DOHH2 (cell line): Measurements from ENCODE around the gene MRTFB.

Experiments used
- H3F3A ChIP-seq: fragments of 200-600 bp; sonication (generic), shearing (Covaris generic); 2 replicates; pipeline ENCODE4 v1.6.0; 2016; ENCODE audit warnings: antibody characterized with exemption, mild to moderate bottlenecking; ENCODE audit not compliant: control insufficient read depth, insufficient read depth
- H3K27ac ChIP-seq: fragments of 200-600 bp; sonication (generic); 2 replicates; pipeline ENCODE4 v1.5.1; 2014; ENCODE audit warnings: low read depth, mild to moderate bottlenecking, low read length, moderate library complexity
- H3K27me3 ChIP-seq: fragments of 200-600 bp; sonication (generic); 2 replicates; pipeline ENCODE4 v1.6.1; 2014; ENCODE audit warnings: mild to moderate bottlenecking, low read length, mixed read lengths; ENCODE audit not compliant: control insufficient read depth
- H3K36me3 ChIP-seq: fragments of 200-600 bp; sonication (generic); 2 replicates; pipeline ENCODE4 v1.6.1; 2014; ENCODE audit warnings: mild to moderate bottlenecking, low read length, moderate library complexity, mixed read lengths; ENCODE audit not compliant: control insufficient read depth
- H3K4me1 ChIP-seq: fragments of 200-600 bp; sonication (generic); 2 replicates; pipeline ENCODE4 v1.6.1; 2014; ENCODE audit warnings: mild to moderate bottlenecking, low read length, mixed read lengths; ENCODE audit not compliant: control insufficient read depth
- H3K4me2 ChIP-seq: fragments of 200-600 bp; sonication (generic); 2 replicates; pipeline ENCODE4 v1.6.0; 2014; ENCODE audit warnings: mild to moderate bottlenecking, low read length, moderate library complexity
- H3K4me3 ChIP-seq: fragments of 200-600 bp; sonication (generic); 2 replicates; pipeline ENCODE4 v1.5.1; 2014; ENCODE audit warnings: mild to moderate bottlenecking, low read length, mixed read lengths
- H3K79me2 ChIP-seq: fragments of 200-600 bp; sonication (generic); 2 replicates; pipeline ENCODE4 v1.6.1; 2014; ENCODE audit warnings: mild to moderate bottlenecking, low read length, mixed read lengths; ENCODE audit not compliant: control insufficient read depth
- H3K9me2 ChIP-seq: fragments of 200-600 bp; sonication (generic); replicated peaks from 2 replicates; pipeline ENCODE4 v1.6.1; 2014; ENCODE audit warnings: mild to moderate bottlenecking, low read length, mixed read lengths; ENCODE audit not compliant: control insufficient read depth
- H3K9me3 ChIP-seq: fragments of 200-600 bp; sonication (generic); 2 replicates; pipeline ENCODE4 v1.6.1; 2014; ENCODE audit warnings: antibody characterized with exemption, low read length, mixed read lengths; ENCODE audit not compliant: control insufficient read depth, insufficient read depth
- H4K20me1 ChIP-seq: fragments of 200-600 bp; sonication (generic); 2 replicates; pipeline ENCODE4 v1.6.0; 2014; ENCODE audit warnings: low read depth, mild to moderate bottlenecking, antibody characterized with exemption, low read length, moderate library complexity; ENCODE audit not compliant: control insufficient read depth, insufficient read depth
- EZH2phosphoT487 ChIP-seq: fragments of 200-600 bp; sonication (generic); IDR thresholded peaks from 2 replicates; pipeline ENCODE4 v1.6.1; 2017; ENCODE audit warnings: borderline replicate concordance, mild to moderate bottlenecking, antibody characterized with exemption, low read length, moderate library complexity, mixed read lengths
- TF ChIP-seq, protein P1 (sequence below): fragments of 200-600 bp; sonication (generic); IDR thresholded peaks from one replicate; pipeline ENCODE4 v1.5.1; 2014; ENCODE audit warnings: antibody characterized with exemption, mild to moderate bottlenecking, low read depth, low read length; ENCODE audit not compliant: poor library complexity, severe bottlenecking

The MRTFB gene

DNA sequence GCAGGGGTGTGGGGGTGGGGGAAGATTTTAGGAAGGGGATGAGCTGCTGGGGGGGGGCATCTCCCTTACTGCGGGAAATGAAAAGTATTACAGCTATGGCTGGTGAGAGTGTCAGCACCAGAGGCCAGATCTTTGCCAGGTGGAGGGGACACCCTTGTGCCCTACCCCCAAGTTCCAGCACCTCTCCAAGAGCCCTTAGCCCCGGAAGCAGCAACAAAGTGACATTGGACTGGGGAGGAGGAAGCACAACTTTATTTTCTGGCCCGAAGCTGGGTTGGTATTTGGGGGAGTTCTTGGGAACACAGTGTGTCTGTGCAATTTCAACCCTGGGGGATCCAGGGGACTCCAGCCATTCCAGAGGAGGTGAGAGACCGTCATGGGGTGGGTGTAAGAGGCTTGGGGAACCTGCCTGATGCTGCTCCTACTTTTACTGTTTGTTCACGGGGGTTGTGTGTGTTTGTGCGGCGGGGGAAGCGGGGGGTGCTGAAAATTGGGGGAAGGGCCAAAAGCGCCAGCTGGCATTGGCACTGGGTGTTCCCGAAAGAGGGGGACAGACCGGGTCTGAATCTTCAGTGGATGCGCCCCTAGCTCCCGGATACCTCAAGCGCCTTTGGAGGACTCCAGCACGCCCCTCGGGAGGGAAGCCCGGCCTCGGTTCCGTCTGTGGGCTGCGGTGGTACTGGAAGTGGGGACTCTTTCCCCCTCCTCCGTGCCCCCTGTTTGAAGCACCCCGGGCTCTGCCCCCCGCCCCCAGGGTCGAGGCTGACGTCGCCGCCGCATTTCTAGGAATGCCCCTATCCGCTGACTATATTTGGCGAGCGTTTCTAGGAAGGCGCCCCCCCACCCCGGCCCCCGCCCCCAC lies 230.3 kb downstream of the MRTFB start:
- no peak overlapping the region for H3K27ac ChIP-seq

DNA sequence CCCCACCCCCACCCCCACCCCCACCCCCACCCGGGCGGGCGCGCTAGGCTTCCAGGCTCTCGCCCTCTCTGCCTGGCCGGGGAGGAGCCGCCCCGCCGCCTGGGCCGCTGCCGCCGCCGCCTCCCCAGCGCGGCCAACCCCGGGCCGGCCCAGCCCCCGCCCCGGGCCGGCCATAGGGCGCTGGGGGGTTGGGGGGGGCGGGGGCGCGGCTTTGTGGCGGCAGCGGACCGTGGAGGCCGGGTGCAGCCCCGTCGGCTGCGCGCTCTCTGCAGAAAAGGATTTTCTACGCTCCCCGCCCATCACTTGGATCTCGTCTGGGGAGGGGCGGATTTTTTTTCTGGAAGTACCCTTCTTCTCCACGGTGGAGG lies 230.9 kb downstream of the MRTFB start:
- H3K4me2 ChIP-seq = peak overlapping the region; percentile 89
- no peak for TF ChIP-seq EZH2phosphoT487
- peaks cover 55% of the 10 kb centered on the region for H3K4me1 ChIP-seq
- peaks cover 6% of the 10 kb centered on the region for H3K27me3 ChIP-seq
- no peaks in the 10 kb centered on the region for H3K9me2 ChIP-seq
- H3K9me3 ChIP-seq = no peaks in the 10 kb centered on the region
- no peaks in the 10 kb centered on the region for H4K20me1 ChIP-seq
- H3K4me3 ChIP-seq = peak overlapping the region; percentile 92
- no peaks in the 10 kb centered on the region; the same call in 1 of the 2 replicates for H3K36me3 ChIP-seq
- no peak overlapping the region for H3K27ac ChIP-seq
- H3F3A ChIP-seq = peaks cover 2% of the 10 kb centered on the region; the same call in 1 of the 2 replicates
- H3K79me2 ChIP-seq = peaks cover 35% of the 10 kb centered on the region

More for the DNA sequence above, 230.3 kb downstream of the MRTFB start:
- Histone ChIP-seq H4K20me1 (no peaks in the 10 kb centered on the region), H3K4me1 (peaks cover 53% of the 10 kb centered on the region), H3K79me2 (peaks cover 31% of the 10 kb centered on the region), H3K27me3 (peaks cover 6% of the 10 kb centered on the region), H3K36me3 (no peaks in the 10 kb centered on the region; the same call in 1 of the 2 replicates), H3F3A (peaks cover 2% of the 10 kb centered on the region; the same call in 1 of the 2 replicates), H3K4me2 (peak overlapping the region; percentile 77), H3K9me3 (no peaks in the 10 kb centered on the region), H3K9me2 (no peaks in the 10 kb centered on the region), H3K4me3 (peak overlapping the region; percentile 61)
- no peak for TF ChIP-seq EZH2phosphoT487
- TF ChIP-seq, protein P1, sequence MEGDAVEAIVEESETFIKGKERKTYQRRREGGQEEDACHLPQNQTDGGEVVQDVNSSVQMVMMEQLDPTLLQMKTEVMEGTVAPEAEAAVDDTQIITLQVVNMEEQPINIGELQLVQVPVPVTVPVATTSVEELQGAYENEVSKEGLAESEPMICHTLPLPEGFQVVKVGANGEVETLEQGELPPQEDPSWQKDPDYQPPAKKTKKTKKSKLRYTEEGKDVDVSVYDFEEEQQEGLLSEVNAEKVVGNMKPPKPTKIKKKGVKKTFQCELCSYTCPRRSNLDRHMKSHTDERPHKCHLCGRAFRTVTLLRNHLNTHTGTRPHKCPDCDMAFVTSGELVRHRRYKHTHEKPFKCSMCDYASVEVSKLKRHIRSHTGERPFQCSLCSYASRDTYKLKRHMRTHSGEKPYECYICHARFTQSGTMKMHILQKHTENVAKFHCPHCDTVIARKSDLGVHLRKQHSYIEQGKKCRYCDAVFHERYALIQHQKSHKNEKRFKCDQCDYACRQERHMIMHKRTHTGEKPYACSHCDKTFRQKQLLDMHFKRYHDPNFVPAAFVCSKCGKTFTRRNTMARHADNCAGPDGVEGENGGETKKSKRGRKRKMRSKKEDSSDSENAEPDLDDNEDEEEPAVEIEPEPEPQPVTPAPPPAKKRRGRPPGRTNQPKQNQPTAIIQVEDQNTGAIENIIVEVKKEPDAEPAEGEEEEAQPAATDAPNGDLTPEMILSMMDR = no peak

DNA sequence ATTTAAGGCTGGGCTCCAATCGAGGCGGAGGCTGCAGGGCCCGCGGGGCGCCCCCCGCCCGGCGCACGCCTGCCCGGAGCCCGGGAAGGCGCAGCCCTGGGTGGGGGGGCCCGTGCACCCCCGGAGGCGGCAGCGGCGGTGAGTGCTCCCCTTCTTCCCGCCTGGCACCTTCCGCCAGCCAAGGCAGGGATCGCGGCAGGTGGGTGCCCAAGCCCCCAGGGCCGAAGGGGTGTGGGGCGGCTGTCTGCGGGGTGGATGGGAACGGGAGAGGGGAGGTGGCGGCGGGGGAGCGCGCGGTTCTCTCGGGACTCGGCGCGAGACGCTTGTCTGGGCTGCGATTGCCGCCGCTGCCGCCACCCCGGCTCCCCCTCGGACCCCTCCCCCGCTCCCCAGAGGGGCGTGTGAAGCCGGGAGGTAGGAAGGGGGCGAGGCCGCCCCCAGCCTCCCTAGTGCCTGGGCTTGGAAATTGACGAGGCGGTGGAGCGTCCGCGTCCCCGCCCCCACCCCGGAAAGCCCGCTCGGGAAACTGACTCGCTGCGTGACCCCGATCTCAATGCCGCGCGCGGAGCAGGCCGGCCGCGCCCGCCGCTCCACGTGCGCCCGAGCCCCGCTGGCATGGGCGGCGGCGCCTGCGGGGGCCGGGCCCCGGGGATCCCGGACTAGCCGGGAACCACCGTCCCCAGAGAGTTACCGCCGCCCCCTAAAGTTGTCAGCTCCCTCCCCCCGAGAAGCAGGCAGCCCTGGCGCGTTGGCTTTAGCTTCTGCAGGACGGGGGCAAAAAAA lies 231.5 kb downstream of the MRTFB start:
- peaks cover 60% of the 10 kb centered on the region for H3K4me1 ChIP-seq
- no peak for TF ChIP-seq EZH2phosphoT487
- TF ChIP-seq, protein P1 = no peak
- H3K27ac ChIP-seq = no peak overlapping the region
- H4K20me1 ChIP-seq = no peaks in the 10 kb centered on the region
- H3K36me3 ChIP-seq = no peaks in the 10 kb centered on the region; the same call in 1 of the 2 replicates
- H3F3A ChIP-seq = peaks cover 2% of the 10 kb centered on the region; the same call in 1 of the 2 replicates
- peaks cover 6% of the 10 kb centered on the region for H3K27me3 ChIP-seq
- H3K4me3 ChIP-seq = peak overlapping the region; percentile 92
- H3K9me2 ChIP-seq = no peaks in the 10 kb centered on the region
- peak overlapping the region; percentile 89 for H3K4me2 ChIP-seq
- H3K79me2 ChIP-seq = peaks cover 41% of the 10 kb centered on the region
- no peaks in the 10 kb centered on the region for H3K9me3 ChIP-seq
